Glomerular visceral epithelial cell (primary cell): Measurements from ENCODE around the gene CDCA5.
A peak's percentile ranks its signal among the peaks of the same experiment; 100 is the strongest.

ENCODE experiments used
- DNase-seq: peaks from one replicate; pipeline ENCODE4 v3.0.0-alpha.2; 2016; ENCODE audit errors: extremely low spot score

The CDCA5 gene, protein sequence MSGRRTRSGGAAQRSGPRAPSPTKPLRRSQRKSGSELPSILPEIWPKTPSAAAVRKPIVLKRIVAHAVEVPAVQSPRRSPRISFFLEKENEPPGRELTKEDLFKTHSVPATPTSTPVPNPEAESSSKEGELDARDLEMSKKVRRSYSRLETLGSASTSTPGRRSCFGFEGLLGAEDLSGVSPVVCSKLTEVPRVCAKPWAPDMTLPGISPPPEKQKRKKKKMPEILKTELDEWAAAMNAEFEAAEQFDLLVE

DNA sequence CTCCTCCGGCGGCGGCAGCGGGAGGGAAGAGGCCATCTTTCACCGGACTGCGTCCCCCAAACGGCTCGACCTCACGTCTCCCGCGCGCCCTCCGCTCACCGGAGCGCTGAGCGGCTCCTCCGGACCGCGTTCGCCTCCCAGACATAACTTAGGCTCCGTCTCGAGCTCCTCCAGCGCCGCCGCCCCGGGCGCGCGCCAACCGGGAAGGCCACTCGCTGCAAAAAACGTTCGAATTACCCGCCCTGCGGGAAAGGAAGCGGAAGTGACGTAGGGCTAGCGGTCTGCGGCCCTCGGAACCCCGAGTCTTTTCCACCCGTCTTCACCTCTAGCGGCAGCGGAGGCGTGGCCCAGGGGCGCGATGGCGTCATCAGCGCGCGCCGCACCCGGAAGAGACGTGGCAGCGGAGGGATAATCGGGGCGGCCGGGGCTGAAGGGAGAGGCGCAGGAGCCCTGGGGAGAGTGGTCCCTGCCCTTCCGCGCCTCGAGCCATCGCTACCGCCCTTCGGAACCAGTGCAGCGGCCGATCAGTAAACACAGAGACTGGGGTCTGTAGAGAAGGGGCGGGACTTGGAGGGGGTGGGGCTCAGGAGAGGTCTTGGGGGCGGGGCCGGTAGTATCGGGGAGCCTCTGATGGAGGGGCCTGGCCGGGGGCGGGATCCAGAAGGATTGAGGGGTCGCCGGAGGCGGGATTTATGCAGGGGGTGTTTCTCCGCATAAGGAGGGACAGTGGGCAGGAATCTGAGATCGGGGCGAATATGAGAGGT is at the start of gene CDCA5, which contains the start of gene ZFPL1:
Gene CDCA5, minus strand, starts transcription at position 207 of the 764 bp plus-strand sequence. Its CDS starts 62 bp downstream, at position 145.
Gene ZFPL1, plus strand, starts transcription at position 389 of the 764 bp plus-strand sequence. CDS start 477 bp downstream, outside the sequence.
- DNase-seq = peak; percentile 94

DNA sequence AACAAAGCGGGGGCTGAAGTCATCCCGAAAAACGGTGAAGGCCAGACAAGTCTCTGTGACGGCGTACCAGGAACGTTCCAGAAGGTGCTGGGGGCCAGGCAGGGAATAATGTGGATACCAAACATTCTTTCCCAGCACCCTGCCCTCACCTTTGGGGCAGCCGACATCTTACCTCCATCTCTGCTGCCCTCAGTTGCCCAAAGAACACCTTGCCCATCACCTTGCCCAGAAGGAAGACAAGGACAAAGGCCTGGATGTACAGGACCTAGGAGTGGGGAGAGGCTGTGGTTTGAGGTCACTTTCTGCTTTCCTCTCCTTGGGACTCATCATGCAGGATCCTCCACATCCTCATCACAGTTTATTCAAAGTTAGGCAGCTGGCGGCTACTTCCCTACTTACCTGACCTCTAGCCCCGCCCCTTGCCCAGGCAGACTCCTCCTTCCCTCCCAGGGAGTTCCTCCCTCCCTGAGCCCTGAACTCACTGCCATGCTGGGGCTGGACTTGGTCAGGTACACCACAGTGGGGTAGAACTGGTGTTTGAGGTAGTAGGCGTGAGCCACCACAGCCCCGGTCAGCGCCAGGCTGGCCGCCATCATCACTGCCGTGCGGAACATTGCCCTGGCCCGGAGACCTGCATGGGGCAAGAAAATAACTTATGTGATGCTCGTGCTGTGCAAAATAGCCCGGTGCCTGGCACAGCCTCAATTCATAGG is 49.3 kb upstream of the CDCA5 start:
- peak; percentile 48 for DNase-seq

DNA sequence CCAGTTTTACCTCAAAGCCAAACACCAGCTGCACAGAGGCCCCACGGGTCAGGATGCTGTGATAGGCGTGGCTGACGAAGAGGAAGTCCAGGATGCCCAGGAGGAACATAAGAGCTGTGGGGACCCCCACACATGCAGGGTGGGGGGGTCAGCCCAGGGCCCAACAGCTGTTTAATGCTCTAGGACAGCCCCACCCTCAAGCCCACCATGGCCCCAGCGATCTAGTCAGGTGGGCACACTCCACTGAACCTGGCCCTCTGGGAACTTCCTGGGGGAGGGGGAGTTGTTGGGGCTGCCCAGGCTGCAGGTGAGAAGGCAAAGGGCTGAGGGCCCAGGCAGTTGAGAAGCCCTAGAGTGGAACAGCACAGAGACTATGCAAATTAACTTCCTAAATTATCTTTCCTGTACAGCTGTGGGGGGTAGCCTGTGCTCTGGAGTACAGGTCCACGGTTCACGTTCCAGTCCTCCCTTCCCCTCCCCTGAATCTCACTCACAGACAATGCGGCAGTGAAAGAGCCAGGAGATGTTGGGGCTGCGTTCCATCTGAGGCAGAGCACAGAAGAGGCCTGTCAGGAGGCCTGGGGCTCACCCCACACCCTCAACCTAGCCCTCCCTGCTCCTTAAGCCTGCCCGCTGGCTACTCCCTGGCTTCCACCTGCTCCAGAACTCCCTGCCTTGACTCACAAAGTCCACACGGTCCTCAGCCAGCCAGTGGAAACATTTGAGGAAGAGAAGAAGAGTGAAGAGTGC is 48.6 kb upstream of the CDCA5 start:
- no peak for DNase-seq

DNA sequence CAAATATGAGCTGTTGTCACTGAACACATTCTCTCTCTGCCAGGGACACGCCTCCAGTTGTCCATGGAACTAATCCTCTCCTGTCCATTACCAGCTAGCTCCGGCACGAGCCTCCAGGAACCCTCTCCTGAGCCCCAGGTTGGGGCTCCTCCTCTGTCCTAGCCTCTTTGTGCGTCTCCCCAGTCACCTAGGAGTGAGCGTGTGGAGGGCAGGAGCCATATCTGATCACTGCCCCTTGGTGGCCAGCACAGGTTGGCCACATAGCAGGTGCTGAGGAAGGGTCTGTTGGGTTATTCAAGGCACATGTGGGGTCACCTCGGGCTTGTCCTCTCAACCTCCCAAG is 48.0 kb upstream of the CDCA5 start:
- no peak for DNase-seq

DNA sequence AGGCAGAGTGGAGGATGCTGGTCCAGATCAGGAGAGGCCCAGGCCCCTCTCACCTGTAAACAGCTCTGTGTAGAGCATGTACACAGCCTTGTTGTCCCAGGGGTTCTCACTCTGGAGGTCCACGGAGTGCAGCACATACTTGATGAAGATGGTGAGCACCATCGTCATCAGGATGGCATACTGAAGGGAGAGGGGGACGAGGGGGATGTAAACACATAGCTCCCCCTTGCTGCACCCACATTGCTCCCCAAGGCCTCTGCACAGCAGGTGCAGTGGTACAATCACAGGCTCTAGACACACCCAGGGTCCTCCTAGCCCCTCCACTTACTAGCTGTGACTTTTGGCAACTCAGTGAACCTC is 47.6 kb upstream of the CDCA5 start:
- DNase-seq = no peak

DNA sequence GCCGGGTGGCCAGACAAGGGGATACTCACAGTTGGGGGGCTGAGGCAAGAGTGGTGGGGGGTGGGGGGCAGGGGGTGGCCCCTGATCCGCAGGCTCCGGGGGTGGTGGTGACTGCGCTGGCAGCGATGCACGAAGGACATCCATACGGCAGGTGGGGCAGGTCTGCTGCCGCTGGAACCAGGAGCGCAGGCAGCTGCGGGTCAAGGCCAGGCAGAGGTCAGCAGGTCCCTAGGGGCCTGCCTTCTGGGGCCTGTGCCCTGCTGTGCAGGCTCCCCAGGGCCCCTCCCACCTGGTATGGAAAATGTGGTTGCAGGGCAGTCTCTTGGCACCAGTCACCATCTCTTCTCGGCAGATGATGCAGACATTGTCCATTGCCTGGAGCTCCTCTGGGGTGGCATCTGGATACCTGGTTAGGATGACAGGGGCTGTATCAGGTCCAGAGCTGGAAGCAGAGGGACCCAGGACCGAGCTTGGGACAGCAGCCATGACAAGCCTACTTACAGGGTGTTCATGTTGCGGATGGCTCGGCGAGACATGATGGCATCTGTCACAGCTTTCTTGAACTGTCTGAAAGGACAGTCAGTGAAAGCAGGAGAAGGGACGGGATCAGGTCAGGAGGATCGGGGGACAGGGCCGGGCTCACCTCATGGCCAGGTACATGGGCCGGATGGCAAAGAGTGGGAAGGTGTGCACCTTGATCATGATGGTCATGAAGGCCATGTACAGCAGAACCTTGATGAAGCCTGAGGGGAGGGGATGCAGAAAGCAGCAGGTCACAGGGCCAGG is 47.0 kb upstream of the CDCA5 start:
- DNase-seq = no peak

DNA sequence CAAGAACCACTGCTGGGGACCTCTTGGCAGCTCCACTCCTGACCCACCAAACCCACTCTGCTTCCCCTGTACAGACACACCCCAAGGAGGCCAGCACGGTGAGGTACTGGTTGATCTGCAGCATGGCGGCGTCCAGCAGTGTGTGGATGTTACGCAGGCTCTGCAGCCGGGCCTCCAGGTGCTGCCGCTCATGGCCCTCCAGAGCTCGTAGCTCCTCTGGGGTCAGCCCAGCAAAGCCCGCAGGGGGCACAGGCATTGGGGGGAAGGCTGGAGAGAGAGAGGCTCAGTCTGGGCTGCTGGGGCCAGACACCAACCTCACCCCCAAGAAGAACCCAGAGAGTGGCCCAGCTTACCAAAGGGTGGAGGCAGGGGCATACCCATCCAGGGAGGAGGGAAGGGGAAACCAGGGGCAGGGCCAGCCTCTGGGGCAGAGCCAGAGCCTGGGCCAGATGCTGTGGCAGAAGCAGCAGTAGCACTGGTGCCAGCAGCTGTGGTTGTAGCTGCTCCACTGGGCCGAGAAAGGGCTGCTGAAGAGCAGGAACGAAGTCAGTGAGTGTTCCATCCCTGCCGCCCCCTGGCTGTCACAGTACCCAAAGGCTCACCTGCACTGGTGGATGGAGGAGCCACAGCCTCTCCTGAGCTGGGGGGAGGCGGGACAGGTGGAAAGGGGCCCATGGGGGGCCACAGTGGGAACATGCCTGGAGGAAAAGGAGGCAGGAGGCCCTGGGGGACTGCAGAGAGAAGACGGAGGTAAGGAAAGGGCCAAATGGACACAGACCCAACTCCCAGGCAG is 46.0 kb upstream of the CDCA5 start:
- no peak for DNase-seq

DNA sequence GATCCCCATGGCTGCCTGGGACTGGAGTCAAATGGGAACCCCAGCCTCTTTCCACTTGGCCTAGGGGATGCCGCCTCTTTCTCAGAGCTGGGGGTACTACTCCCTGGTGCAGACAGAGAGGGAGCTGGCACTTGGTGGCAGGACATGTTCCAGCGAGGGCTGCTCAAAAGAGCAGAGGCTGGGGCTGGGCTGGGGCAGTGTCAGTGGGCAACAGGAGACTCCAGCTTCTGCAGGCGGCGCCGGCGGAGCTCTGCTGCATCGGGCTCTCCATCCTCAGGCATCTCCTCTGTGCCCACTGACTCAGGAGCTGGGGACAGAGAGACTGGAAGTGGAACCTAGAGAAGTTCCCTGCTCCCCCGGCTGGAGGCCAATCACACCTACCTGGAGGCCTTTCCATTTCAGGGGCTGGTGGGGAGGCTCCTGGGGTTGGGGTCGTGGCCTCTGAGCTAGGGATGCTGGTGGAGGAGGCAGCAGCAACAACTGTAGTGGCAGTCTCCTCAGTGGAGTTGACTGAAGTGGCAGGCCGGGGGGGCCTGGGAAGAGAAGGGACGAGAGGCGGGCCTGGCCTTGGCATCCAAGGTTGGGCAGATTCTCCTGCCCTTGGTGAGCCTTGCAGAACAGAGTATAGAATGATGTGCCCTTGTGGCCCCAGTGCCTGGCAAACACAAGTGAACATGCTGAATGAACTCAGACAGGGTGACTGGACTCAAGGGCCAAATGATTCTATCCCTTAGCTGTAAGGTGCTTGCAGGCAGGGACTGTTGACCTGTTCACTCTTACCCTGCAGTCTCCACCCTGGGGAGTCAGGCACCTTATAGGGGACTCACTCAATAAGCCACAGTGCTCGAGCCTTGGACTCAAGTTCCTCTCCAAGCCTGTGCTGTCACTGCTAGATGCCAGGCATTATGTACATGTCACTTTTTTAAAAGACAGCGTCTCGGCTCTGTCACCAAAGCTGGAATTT is 44.6 kb upstream of the CDCA5 start:
- no peak for DNase-seq

DNA sequence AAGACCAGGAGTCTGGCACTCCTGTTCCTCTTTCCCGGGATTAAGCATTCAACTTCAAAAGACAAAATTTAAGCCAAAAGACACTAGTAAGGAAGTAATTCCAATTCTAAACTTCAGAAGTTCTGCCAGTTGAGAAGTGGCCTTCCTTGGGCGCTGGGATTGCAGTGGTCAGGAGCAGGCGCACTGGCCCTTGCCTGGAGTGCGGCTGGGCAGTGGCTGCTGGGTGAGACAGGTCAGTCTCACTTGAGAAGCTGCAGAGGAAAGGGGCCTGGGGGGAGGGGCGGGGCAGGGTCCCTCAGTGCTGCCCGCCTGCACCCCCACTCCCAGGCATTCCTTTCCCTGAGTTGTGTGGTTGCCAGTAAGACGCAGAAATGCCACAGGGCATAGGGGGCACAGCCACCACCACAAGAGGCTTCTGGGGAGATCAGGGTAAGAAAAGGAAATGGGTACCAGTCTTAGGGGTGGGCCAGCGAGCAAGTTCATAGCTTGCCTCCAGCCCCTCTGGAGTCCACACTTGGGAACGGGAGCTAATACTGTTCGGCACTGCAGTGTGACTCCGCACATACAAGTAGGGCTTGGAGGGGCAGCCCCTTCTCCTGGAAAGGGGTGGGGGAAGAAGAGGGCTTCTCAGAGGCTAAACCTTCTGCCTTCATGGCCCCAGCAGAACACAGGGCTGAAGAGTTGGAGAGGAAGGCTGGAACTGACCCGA is 43.8 kb upstream of the CDCA5 start:
- no peak for DNase-seq

DNA sequence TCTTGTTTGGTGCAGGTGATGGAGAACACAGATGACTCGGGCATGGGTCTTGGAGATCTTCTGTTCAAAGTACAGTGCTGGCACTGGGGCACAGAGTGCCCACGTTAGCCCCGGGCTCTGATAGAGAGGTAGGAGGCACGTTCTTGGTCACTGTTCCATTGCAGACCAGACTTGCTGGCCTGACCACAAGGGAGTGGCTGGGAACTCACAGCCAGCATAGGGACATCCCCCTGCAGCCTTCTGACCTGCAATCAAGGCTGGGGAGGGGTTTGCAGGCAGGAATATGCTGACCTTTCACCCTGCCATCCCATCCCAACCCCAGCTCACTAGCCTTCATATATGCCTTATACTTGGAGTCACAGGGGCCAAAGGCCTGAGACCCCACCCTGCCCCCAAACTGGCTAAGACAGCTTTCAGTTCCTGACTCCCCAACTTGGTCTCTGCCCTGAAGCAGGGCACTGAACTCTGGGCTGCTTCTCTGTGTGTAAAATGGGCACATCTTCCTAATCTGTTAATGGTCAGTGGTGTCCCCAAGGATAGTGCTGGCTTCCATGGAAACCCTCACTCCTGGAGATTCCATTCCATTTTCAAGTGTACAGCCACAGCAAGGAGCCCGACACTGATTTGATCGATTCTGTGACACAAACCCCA is 42.9 kb upstream of the CDCA5 start:
- DNase-seq = no peak

DNA sequence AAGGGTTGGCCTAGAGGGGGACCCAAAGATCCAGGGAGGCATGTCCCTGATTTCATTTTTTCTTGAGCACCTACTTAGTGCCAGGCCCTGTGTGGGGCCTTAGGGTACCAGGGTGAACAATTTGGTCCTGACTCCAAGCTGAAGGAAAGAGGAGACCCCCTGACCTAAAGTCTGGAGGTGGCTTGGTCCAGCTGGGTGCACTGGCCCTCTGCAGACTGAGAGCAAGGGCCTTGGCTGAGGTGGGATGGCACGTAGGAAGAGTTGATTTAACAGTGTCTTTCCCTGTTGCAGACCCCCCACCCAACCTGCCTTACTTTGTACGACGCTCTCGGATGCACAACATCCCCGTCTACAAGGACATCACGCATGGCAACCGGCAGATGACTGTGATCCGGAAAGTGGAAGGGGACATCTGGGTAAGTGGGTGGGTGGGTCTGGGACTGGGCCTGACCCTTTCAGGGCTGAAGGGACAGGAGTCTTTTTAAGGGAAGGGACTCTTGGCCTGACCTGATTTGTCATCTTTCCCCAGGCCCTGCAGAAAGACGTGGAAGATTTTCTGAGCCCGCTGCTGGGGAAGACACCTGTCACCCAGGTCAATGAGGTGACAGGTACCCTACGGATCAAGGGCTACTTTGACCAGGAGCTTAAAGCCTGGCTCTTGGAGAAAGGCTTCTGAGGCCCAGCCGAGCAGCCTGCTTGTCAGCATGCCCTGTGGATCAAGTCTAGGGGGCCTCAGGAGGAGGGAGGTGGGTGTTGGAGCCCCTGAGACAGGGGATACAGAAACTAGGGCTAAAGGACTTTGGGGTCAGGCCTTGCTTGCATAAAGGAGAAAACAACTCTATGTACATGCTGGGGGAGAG is 41.6 kb upstream of the CDCA5 start:
- no peak for DNase-seq

DNA sequence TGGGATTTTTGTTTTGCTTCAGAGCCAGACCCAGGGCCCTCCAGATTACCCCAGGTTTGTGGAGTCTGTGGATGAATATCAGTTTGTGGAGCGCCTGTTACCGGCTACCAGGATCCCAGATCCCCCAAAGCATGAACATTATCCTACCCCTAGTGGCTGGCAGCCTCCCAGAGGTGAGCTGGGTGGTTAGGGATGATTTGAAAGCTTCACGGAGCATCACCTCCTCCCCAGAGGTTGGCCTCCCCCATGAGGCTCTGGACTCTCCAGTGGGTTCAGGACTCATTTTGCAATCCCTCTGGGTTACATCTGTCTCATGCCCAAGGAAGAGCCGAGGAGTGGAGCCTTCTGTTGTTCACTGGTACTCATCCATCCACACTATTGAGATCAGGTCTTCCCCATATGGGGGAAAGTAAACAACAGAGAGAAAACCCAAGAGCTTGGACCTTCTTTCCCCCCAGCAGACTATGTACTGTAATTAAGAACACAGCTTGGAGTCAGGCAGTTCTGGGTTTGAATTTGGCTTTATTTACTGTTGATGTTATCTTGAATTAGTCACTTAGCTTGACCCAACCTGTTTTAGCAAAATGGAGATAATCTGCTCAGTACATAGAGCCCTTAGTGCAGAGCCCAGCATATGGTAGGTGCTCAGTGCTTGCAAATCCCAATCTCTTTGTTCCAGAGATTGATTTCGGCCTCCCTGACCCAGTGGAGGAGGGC is 40.8 kb upstream of the CDCA5 start:
- DNase-seq = no peak

DNA sequence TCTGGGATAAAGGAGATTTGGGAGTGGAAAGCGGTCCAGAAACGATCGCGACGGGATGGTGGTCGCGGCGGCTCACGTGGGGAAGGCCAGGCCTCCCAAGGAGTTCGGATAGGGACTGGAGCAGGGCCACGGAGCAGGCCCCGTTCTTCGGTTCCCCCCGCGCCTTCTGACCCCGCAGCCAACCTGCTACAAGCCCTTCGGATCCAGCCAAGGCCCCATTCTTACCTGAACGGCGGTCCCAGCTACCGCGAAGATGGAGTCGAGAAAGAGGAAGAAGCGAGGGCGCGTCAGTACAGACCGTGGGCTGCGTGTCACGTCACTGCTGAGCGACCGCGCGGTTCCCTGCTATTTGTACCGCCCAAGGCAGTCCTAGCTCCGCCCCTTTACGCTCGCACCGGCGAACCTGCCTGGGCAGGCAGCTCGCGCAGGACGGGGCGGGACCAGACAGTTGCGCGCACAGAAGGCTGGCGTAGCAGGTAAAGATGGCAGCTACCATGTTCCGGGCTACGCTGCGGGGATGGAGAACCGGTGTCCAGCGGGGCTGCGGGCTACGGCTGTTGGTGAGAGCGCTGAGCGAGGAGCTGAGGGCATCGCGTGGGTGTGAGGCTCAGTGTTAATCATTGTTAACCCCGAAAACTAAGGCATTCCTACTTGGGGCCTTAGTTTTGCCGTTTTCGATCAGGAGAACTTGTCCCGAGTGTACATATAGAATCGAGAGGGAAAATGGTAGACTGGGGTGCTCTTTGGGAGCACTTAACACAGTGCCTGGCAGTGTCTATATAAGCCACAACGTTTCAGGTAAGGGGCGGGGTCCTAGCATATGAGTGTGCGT is 38.2 kb upstream of the CDCA5 start, which contains the start of the genes FAU and MRPL49:
Gene FAU, minus strand, starts transcription at position 270 of the 832 bp plus-strand sequence. CDS start 321 bp downstream, outside the sequence.
Gene MRPL49, plus strand, starts transcription at position 457 of the 832 bp plus-strand sequence. Its CDS starts 26 bp downstream, at position 483.
- DNase-seq = peak; percentile 96

DNA sequence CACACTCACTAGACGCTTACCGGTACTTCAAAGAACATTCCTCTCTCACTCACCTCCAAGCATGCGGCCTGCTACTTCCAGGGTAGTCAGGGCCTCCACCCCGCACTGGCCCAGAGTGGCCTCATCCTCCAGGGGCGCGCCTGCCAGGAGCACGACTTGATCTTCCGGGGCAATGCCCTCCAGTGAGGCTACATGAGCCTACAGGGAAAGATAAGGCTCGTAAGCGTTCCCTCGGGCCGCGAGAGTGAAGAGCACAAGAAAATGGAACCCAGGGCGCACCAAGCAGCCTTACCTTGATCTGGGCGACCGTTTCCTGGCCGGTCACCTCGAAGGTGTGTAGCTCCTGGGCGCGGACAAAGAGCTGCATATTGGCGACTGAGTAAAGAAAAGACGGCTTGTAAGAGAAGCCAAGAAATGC is 37.6 kb upstream of the CDCA5 start:
- DNase-seq = no peak

DNA sequence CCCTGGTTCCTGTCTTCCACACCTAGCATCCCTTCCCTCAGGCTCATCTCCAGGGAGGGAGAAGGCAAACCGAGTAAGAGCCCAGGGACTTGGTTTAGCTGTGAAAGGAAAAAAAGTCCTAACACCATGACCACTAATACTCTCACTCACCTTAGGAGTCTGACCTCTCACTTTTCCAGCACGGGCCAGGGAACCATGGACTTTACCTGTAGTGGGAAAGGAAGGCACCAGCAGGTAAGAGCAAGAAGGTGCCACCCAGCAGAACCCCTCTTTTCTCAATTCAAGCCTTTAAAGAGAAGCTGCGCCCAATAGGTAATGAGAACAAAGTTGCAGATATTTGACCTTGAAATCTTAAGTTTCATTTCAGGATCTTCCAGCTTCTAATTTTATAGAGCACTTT is 37.0 kb upstream of the CDCA5 start:
- DNase-seq = no peak
